HG03575 (cell line): ENCODE measurements around the gene ZNF23.

Experiments
- ATAC-seq: cut with Tn5 transposase; IDR thresholded peaks from one replicate; pipeline ENCODE4 v1.9.1; 2021; ENCODE audit not compliant: unreplicated experiment, insufficient number of reproducible peaks, low FRiP score; ENCODE audit errors: extremely low read depth

Gene ZNF23

GRCh38 chr16:71473891-71474290 is 11.8 kb upstream of the ZNF23 start:
- ATAC-seq, result no peak

GRCh38 chr16:71472931-71473330 is 10.9 kb upstream of the ZNF23 start:
- ATAC-seq, result no peak

GRCh38 chr16:71472051-71472450 is 10.0 kb upstream of the ZNF23 start:
- no peak for ATAC-seq

- no peak for ATAC-seq
Observed at GRCh38 chr16:71467810-71468209, 5.8 kb upstream of the ZNF23 start.

- ATAC-seq, result no peak
Observed at GRCh38 chr16:71464231-71464630, 2.2 kb upstream of the ZNF23 start.

GRCh38 chr16:71460941-71461340 is 1.1 kb downstream of the ZNF23 start:
- ATAC-seq, result no peak

GRCh38 chr16:71460236-71460635 is 1.8 kb downstream of the ZNF23 start:
- no peak for ATAC-seq

GRCh38 chr16:71459510-71459909 is 2.5 kb downstream of the ZNF23 start:
- ATAC-seq, result no peak

GRCh38 chr16:71456801-71457200 is 5.2 kb downstream of the ZNF23 start:
- ATAC-seq, result no peak

- no peak for ATAC-seq
Observed at GRCh38 chr16:71453036-71453435, 9.0 kb downstream of the ZNF23 start.

- ATAC-seq, result no peak
Observed at GRCh38 chr16:71449020-71449419, 13.0 kb downstream of the ZNF23 start.

- no peak for ATAC-seq
Observed at GRCh38 chr16:71448274-71448866, 13.7 kb downstream of the ZNF23 start.

- no peak for ATAC-seq
Observed at GRCh38 chr16:71443714-71444113, 18.3 kb downstream of the ZNF23 start.

GRCh38 chr16:71442051-71442440 is 20.0 kb downstream of the ZNF23 start, which contains the start of gene TLE7:
TSS of gene TLE7 (minus strand) at chr16:71442054. CDS start at chr16:71433324, 8,730 bp downstream.
- no peak for ATAC-seq

- no peak for ATAC-seq
Observed at GRCh38 chr16:71441348-71442050, 20.5 kb downstream of the ZNF23 start.

GRCh38 chr16:71440669-71441347 is 21.2 kb downstream of the ZNF23 start:
- no peak for ATAC-seq

- ATAC-seq, result no peak
Observed at GRCh38 chr16:71439523-71439922, 22.5 kb downstream of the ZNF23 start.

- ATAC-seq, result no peak
Observed at GRCh38 chr16:71436473-71436872, 25.6 kb downstream of the ZNF23 start.

- no peak for ATAC-seq
Observed at GRCh38 chr16:71432906-71433305, 29.1 kb downstream of the ZNF23 start.

GRCh38 chr16:71431991-71432390 is 30.1 kb downstream of the ZNF23 start:
- ATAC-seq, result no peak
